Right lobe of liver (tissue), 4 donors: Measurements from ENCODE around the gene CACNG4.

ENCODE experiments used
- CTCF ChIP-seq, 4 donors: fragments of 200-600 bp in 3 of 4; fragments of 450-650 bp in 1 of 4; IDR thresholded peaks; one replicate each; pipeline versions ENCODE4 v1.5.1 to v1.8.0; 2016 to 2022; ENCODE audit warnings: antibody characterized with exemption in 4 of 4, mild to moderate bottlenecking in 2 of 4
- POLR2A ChIP-seq: fragments of 450-650 bp; IDR thresholded peaks from one replicate; pipeline ENCODE4 v1.6.1; 2017; ENCODE audit warnings: antibody characterized with exemption, mild to moderate bottlenecking
- donor health status: DM: no; HTN: no; CAD: no.
- donor health status: DM: no; HTN: no; CAD: no.
- donor health status: DM: no; HTN: yes; CAD: no.

- TF ChIP-seq POLR2A (no peak), CTCF (IDR thresholded peaks at IDR 0.05) (no peak)
Observed at GRCh38 chr17:67051155-67051538, 86.6 kb downstream of the CACNG4 start.
